Kidney glomerular epithelial cell (primary cell): ENCODE data around the gene C2CD4B.
A peak's percentile ranks its signal among the peaks of the same experiment; 100 is the strongest.

Source experiments
- DNase-seq: peaks from one replicate; lab custom pipeline; 2025; lab: John Stamatoyannopoulos, UW

Gene C2CD4B

DNA sequence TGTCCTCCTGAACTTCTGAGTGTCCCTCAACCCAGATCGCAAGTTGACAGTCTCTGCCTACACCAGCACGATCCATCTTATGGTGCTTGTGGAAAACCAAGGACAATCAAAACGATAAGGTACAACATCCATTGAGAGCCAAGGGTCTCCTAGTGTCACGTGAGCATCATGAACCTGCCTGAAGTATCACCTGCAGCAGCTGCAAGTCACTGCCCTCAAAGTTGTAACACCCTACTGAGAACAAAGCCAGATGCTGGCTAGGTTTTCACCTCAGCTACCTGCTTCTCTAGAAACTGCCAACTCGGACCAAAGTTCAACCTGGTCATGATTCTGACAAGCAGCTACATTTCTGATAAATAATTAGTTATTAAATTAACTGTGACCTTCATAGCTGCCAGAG lies 17.5 kb downstream of the C2CD4B start:
- DNase-seq, result no peak

DNA sequence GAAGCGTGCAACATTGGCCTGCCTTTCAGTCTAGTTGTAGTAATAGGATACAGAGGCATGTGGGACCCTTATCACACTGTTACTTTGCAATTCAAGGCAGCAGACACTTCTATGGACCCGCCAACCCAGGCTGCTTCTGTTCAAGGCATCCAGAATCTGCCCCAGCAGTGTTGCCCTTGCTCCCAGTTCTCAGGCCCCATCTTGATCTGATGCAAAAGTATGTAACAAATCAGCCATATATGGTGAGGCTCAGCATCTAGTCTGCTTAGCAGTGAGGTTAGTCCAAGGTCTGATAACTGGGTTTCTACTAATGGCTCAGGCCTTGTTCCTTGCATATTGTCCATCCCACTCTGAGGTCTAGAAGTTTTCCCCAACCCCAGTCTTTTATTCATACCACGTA lies 17.9 kb downstream of the C2CD4B start:
- no peak for DNase-seq

- DNase-seq, result no peak
Observed at GRCh38 chr15:62145015-62145735, 19.9 kb downstream of the C2CD4B start.

DNA sequence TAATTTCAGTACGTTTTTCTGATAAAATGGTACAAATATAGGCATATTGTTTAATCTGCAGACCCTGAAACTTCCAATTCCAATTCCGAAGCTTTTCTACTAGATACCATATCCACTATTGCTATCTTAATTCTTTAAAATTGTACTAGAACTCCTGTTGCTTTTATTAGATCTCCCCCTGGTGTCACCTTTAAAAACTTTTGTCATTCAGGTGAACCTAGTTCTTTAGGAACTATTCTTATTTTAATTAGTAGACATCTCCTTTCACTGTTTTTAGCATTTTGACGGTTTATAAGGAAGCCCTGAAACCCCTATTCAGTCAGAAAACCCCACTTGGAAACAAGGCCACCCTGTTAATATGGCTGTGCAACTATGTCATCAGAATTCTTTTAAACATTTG lies 22.3 kb downstream of the C2CD4B start:
- no peak for DNase-seq

DNA sequence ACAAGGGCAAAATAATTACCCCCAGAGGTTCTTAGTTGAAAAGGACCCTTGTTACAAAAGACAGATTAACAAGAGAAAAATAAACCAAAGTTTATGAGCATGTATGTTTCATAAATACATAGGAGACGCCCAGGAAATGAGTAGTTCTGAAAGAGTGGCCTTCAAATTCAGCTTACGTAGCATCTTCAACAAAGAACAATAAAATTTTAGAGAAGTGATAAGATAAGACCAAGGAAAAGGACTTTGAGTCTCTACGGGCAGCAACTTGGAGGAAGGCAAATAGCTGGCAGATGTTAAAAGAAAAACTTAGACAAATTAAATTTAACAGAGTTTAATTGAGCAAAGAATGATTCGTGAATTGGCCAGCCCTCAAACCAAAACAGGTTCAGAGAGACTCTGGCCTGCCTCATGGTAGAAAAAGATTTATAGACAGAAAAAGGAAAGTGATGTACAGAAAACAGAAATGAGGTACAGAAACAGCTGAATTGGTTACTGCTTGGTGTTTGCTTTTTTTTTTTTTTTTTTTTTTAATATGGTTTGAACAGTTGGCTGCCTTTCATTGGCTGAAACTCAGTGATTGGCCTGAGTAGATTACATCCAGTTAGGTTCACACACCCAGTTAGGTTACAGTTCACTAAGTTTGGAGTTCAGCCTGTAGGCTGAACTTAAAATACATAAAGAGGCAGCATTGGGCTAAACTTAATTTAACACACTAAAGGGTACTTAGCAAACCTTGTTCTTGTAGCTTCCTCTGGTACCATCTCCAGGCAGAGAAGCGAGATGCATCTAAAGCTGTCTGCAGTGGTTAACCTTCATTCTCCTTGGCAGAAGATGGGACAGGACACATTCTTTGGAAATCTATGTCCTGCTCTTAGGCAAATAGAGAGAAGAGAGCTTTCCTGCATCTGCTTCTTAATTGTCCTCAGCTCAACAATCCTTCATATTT lies 23.2 kb downstream of the C2CD4B start:
- DNase-seq, result no peak

DNA sequence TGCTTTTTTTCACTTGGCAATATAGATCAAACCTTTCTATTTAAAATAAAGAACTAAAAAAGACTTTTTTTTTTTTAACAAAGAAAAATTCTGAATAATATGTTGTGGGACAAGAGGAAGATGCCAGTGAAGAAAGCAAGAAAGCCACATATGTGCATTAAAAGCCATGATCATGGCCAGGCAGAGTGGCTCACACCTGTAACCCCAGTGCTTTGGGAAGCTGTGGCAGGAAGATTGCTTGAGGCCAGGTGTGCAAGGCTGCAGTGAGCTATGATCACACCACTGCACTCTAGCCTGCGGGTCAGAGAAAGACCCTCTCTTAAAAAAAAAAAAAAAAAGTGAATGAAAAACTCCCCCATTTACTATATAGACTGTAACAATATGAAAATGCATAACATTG lies 23.9 kb downstream of the C2CD4B start:
- DNase-seq, result no peak

GRCh38 chr15:62138124-62138523 lies 27.0 kb downstream of the C2CD4B start:
- peak; percentile 78 for DNase-seq

- no peak for DNase-seq
Observed at GRCh38 chr15:62136911-62137865, 27.9 kb downstream of the C2CD4B start.

GRCh38 chr15:62135532-62136134 lies 29.5 kb downstream of the C2CD4B start:
- peak; percentile 92 for DNase-seq

GRCh38 chr15:62133141-62133540 lies 31.9 kb downstream of the C2CD4B start:
- no peak for DNase-seq

DNA sequence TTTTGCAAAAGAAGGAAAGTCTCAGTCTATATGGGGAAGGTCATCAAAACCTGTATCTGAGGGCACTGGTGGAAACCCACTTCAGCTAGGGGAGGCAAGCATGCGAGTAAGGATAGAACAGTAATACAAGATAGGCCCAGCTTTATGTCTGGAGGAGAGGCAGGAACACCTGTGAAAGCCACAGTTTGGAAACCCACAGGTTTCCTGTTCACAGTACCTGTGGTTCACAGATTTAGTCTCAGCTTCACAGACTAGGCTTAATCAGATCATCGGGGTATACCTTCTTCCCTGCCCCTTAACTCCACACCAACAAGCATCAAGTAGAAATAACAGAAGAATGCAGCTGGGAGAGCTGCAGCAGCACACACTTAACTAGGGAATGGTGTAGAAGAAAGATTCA lies 36.2 kb downstream of the C2CD4B start:
- no peak for DNase-seq

DNA sequence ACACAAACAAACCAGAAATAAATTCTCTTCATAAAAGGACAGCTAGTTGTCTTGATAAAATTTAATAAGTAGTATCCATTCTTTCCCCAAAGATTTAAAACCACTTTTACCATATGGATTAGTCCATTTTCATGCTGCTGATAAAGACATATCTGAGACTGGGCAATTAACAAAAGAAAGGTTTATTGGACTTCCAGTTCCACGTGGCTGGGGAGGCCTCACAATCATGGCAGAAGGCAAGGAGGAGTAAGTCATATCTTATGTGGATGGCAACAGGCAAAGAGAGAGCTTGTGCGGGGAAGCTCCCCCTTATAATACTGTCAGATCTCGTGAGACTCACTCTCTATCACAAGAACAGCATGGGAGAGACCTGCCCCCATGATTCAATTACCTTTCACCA lies 38.7 kb downstream of the C2CD4B start:
- DNase-seq, result no peak

- DNase-seq, result peak; percentile 22
Observed at GRCh38 chr15:62125773-62126172, 39.3 kb downstream of the C2CD4B start.

DNA sequence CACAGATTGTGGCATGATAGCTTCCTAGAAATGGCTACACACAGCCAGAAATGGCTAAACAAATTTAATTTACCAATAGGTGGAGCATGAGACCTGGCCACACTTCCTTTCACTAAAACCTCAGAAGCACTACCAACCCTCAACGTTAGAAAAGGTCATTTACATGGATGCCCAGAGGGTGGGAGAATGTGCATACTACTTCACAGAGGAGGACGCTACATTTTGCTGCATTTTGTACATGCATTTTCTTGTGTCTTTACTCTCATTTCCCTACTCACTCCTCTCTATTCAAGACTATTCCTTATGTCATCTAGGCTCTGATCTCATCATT lies 40.1 kb downstream of the C2CD4B start:
- DNase-seq, result no peak

- peak; percentile 38 for DNase-seq
Observed at GRCh38 chr15:62124176-62124972, 40.7 kb downstream of the C2CD4B start.

DNA sequence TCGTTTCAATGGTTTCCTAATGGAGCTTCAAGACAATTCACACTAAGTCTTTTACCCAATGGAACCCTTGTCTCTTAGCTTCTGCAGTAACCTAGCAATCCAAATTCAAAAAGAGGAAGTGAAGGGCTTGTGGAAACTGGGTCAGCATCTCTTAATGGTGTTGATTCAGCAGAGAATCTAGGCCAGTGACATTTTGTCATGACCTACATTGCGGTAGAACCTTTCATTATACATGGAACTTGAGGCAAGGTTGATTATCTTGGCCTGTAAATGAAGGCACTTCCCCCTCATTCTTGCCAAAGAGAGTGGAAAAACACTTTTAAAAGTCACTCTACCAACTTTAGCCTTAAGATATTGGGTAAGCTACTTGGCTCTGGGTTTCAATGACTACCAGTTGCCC lies 42.8 kb downstream of the C2CD4B start:
- DNase-seq, result no peak

GRCh38 chr15:62121273-62122015 lies 43.6 kb downstream of the C2CD4B start:
- no peak for DNase-seq

DNA sequence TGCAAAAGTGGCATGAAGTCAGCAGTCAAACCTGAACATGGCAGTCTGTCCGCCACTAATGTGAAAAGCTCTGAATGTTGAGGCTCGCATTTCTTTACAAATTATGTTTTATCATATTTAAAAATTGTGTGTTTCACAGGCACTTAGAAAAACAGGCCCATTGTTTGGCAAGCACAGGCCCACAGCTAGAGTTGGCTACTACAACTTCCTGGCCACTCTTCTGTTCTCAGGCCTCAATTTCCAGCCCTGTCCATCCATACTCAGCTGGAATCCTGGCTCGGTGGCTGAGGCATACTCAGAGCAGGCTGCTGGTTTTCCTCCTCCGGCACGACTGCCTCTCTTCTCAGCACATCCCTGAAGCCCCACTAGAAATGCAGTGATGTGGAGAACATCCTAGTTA lies 44.3 kb downstream of the C2CD4B start:
- no peak for DNase-seq

DNA sequence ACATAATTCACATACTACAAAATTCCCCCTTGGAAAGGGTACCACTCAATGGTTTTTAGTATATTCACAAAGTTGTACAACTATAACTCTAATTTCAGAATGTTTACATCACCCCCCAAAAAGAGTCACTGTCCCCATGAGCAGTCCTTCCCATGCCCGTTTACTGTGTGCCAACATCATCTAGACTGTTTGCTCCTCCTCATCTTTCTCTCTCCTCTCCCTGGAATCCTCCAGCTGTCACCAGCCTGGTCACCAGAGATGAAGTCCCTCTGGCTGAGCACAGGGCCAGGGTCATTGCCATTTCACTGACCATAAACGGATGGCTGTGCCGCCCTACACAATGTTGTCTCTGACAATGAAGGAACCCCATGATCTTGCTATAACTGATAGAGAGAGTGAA lies 45.2 kb downstream of the C2CD4B start:
- no peak for DNase-seq

- peak; percentile 86 for DNase-seq
Observed at GRCh38 chr15:62119227-62119864, 45.7 kb downstream of the C2CD4B start.
